ENCODE results near the gene COX20.

GRCh38 chr1:244865820-244866219 is 30.4 kb downstream of the COX20 start:
- TF ChIP-seq, protein P1, sequence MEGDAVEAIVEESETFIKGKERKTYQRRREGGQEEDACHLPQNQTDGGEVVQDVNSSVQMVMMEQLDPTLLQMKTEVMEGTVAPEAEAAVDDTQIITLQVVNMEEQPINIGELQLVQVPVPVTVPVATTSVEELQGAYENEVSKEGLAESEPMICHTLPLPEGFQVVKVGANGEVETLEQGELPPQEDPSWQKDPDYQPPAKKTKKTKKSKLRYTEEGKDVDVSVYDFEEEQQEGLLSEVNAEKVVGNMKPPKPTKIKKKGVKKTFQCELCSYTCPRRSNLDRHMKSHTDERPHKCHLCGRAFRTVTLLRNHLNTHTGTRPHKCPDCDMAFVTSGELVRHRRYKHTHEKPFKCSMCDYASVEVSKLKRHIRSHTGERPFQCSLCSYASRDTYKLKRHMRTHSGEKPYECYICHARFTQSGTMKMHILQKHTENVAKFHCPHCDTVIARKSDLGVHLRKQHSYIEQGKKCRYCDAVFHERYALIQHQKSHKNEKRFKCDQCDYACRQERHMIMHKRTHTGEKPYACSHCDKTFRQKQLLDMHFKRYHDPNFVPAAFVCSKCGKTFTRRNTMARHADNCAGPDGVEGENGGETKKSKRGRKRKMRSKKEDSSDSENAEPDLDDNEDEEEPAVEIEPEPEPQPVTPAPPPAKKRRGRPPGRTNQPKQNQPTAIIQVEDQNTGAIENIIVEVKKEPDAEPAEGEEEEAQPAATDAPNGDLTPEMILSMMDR (IDR thresholded peaks at IDR 0.05): no peak
- TF ChIP-seq POLR2A (IDR thresholded peaks at IDR 0.05): no peak
